HG02938 (cell line): ENCODE data around the gene DENND1A.
A peak's percentile ranks its signal among the peaks of the same experiment; 100 is the strongest.

Experiments
- ATAC-seq: cut with Tn5 transposase; IDR thresholded peaks from one replicate; pipeline ENCODE4 v1.9.1; 2021; ENCODE audit warnings: mild to moderate bottlenecking, moderate library complexity; ENCODE audit not compliant: unreplicated experiment

The DENND1A gene

DNA sequence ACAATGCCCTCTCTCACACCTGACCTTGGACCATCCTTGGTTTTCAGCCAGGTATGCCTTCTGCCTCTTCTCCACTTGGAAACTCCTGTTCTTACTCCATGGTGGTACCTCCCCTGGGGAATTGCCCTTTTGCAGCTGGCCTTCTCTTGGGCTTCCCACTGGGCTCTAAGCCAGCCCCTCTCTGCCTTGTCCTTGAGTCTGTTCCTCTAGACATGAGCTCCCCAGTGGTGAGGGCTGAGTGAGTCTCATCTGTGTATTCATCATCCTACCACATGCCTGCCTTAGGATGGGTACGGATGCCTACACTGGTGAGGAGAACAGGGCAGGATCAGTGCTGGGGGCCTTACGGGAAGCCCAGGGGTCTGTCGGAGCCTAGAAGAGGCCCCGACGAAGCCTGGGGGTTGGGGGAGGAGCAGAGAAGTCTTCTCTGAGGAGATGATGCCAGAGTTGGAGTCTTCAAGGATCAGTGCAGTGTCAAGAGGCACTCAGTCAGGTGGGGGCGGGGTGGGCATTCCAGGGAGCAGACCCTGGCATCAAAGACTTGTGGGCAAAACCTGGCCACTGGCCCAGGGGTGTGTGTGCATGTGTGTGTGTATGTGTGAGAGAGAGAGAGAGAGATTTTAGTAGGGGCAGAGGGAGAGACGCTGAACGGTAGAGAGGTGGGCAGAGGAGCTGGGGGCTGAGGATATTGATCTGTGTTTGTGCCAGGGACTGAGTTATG lies 579.2 kb downstream of the DENND1A start:
- no peak for ATAC-seq

GRCh38 chr9:123349691-123350480 lies 580.0 kb downstream of the DENND1A start:
- ATAC-seq = peak; percentile 48

- no peak for ATAC-seq
Measured at GRCh38 chr9:123349033-123349432, 580.9 kb downstream of the DENND1A start.

DNA sequence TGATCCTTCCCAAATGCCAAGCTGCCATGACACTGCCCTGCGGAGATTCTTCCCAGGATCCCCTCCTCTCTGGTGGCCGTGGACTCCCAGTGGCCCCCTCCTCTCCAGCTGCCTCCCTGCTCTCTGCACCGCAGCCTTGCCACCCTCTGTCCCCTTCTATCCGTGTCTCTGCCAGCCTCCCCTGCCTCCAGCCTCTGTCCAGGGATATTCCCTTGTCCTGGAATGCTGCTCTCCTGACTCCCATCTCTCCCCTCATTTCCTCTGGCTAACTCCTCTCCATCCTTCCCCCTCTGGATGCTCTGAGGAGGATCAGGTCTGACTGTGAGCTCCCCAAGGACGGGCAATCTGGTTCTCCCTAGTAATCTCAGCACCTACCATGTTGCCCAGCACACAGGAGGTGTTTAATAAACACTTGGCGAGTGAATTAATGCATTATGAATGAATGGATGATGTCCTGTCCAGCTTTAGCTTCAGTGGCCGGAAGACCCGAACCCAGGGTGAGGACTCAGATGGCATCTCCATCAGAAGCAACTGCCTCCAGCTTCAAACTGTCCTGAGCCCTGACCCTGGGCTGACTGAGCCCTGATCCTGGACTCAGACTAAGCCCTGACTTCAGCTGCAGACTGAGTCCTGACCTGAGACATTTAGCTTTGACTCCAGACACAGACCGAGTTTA lies 581.5 kb downstream of the DENND1A start:
- no peak for ATAC-seq

DNA sequence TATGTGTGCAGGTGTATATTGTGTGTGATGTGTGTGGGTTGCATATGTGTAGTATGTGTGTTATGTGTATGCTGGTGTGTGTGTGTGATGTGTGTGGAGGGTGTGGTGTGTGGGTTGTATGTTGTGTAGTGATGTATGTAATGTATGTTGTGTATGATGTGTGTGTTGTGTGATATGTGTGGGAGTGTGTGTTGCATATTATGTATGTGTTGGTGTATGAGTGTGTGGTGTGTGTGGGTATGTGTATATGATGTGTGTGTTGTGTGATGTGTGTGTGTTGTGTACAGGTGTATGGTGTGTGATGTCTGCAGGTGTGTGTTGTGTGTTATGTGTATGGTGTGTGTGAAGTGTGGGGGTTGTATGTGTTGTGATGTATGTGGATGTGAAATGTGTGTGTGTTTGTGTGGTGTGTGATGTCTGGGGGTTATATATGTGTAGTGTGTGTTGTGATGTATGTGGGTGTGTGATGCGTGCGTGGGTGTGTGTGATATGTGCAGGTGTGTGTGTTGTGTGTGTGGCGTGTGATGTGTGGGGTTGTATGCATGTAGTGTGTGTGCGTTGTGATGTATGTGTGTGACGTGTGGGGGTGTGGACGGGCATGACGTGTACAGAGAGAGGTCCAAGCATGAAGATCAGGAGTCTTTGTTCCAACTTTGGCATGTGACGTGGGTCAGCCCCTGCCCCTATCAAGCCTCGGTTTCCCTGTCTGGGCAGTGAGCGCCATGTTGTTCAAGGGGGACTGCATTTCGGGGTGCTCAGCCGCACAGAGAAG lies 582.5 kb downstream of the DENND1A start:
- ATAC-seq = no peak

- ATAC-seq = no peak
Measured at GRCh38 chr9:123346826-123347225, 583.1 kb downstream of the DENND1A start.

GRCh38 chr9:123346026-123346425 lies 583.9 kb downstream of the DENND1A start:
- ATAC-seq = no peak

DNA sequence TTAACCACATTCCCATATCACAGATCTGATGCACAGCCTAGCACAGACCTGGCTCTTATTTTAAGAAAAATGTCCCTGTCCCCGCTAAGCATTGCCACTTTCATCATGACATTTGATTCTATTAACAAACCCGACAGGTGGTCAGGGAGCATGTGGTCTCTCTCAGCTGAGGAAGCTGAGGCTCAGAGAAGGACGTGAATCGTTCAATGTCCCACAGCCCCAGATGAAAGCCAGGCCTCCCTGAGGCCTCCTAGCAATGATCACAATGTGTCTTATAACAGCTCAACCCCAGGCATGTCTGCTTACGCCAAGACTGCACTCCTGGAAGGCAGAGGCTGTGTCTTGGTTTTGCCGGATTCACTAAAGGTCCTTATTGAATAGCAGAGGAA lies 584.4 kb downstream of the DENND1A start:
- no peak for ATAC-seq

GRCh38 chr9:123344192-123344949 lies 585.6 kb downstream of the DENND1A start:
- no peak for ATAC-seq

DNA sequence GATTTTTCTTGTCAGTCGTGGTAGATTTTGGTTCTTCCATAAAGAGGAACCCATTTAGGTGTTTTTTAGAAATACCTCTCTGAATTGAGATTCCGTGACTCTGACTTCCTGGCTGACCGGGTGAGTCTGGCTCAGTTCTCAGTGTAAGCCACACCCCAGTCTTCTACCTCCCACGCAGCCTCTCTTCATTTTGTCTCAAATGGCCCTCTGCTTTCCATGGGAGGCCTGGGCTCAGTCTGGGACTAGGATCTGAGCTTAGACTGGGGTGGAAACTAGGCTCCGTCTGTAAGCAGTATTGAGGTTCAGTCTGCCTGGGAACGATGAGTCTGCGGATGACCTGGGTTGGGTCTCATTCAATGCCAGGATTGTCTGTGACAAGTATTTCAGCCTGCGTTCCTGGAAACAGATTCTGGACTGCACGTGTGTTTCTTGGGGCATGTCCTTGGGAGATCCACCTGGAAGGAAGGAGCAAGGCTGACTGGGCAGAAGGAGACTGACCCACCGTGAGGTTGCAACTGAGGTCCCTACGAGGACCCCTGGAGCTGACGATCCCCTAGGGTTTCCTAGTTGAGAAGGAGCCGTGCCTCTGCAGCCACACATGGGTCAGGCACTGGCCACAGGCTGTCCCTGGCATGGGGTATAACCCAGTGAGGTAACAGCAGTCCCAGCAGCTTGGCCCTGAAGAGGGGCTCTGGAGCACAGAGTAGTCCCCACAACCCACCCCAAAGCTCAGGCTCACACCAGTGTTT lies 586.3 kb downstream of the DENND1A start:
- peak; percentile 28 for ATAC-seq

DNA sequence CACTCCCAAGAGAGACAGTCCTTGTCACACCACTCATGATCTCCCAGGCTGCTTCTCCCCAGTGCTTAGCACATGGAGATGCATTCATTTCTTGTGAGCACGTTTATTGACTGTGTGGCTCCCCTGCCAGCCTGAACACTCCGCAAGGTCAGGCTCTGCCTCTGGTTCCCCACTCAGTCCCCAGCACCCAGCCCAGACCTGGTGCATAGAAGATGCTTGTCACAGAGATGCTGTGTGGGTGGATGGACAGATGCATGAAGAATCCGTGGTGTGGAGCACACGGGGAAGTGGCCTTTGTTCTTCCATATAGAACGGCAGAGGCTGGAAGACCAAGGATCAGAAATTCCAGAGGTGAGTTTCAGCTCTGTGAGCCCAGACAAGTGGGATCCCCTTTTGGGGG lies 587.7 kb downstream of the DENND1A start:
- ATAC-seq = no peak

- no peak for ATAC-seq
Measured at GRCh38 chr9:123341816-123342215, 588.1 kb downstream of the DENND1A start.

- ATAC-seq = peak; percentile 45
Measured at GRCh38 chr9:123339666-123340510, 590.0 kb downstream of the DENND1A start.

- ATAC-seq = peak; percentile 63
Measured at GRCh38 chr9:123338710-123339665, 590.9 kb downstream of the DENND1A start.

- ATAC-seq = no peak
Measured at GRCh38 chr9:123337971-123338370, 592.0 kb downstream of the DENND1A start.

DNA sequence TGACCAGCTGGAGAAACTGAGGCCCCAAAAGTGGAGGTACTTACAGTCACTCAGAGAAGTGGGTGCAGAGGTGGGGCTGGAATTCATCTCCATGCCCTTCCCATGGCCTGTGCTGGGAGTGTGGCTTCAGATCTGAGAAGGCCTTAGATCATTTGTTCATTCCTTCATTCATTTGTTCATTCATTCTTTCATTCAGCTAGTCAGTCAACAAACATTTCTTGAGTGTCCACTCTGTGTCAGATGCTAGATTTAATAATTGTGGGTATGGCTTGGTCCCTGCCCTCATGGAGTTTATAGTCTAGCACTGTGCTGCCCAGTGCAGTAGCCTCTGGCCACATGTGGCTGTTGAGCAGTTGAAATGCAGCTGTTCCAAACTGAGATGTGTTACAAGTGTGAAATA lies 593.0 kb downstream of the DENND1A start:
- no peak for ATAC-seq

- no peak for ATAC-seq
Measured at GRCh38 chr9:123336449-123336848, 593.5 kb downstream of the DENND1A start.

GRCh38 chr9:123335986-123336329 lies 594.0 kb downstream of the DENND1A start:
- no peak for ATAC-seq
